Upper lobe of left lung (tissue), 6 donors: Measurements from ENCODE around the gene FBXL15. TPM values are rescaled to one million over a fixed set of nuclear protein-coding genes. Genes with fewer than 3 reads are reported as not detected.

ENCODE experiments used
- ATAC-seq, 2 donors: fragments of 200-7000 bp; cut with Tn5 transposase; one replicate each; pipeline ENCODE4 v1.9.1; 2022; ENCODE audit warnings: mild to moderate bottlenecking in 2 of 2, moderate library complexity in 2 of 2; ENCODE audit not compliant: low FRiP score in 2 of 2
- DNase-seq, 2 donors: peaks; one replicate each; pipeline ENCODE4 v3.0.0-alpha.2; 2019 to 2020
- H3K27ac ChIP-seq, 4 donors: fragments of 200-600 bp; sonication (generic); one replicate each; pipeline ENCODE4 v1.5.1; 2016 to 2019
- H3K27me3 ChIP-seq, 4 donors: fragments of 200-600 bp; sonication (generic); one replicate each; pipeline ENCODE4 v1.5.1; 2017 to 2019
- H3K36me3 ChIP-seq, 4 donors: fragments of 200-600 bp; sonication (generic); one replicate each; pipeline ENCODE4 v1.5.1; 2016 to 2019
- H3K4me1 ChIP-seq, 4 donors: fragments of 200-600 bp; sonication (generic); one replicate each; pipeline ENCODE4 v1.5.1; 2018 to 2019
- H3K4me3 ChIP-seq, 4 donors: fragments of 200-600 bp; sonication (generic); one replicate each; pipeline ENCODE4 v1.5.1; 2017 to 2019; ENCODE audit warnings: mild to moderate bottlenecking in 2 of 4, moderate library complexity in 1 of 4
- H3K9me3 ChIP-seq, 4 donors: fragments of 200-600 bp; sonication (generic); one replicate each; pipeline ENCODE4 v1.5.1; 2018 to 2019
- EP300 ChIP-seq, 4 donors: sonication (generic); formaldehyde crosslinking; IDR thresholded peaks; one replicate each; pipeline ENCODE4 v1.5.1; 2017; ENCODE audit warnings: antibody characterized with exemption in 4 of 4, control low read depth in 2 of 4
- POLR2A ChIP-seq, 4 donors: fragments of 450-650 bp; IDR thresholded peaks; one replicate each; pipeline ENCODE4 v1.5.1; 2016 to 2017; ENCODE audit warnings: antibody characterized with exemption in 4 of 4, mild to moderate bottlenecking in 2 of 4
- POLR2AphosphoS5 ChIP-seq, 2 donors: sonication (generic); formaldehyde crosslinking; IDR thresholded peaks; one replicate each; pipeline ENCODE4 v1.5.1; 2017; ENCODE audit warnings: antibody characterized with exemption in 2 of 2
- WGBS, 2 donors: methylation state at CpG; one replicate each; pipeline ENCODE4 v1.1.5; 2017 to 2018; 5-methylcytosine and 5-hydroxymethylcytosine counted together
- total RNA-seq, 6 donors: library from RNA; depleted of rRNA in 4 of 6; stranded (reverse); fragments of >200 nt in 4 of 6; gene quantifications; one replicate each; pipeline versions ENCODE4 v1.1.0 to v1.2.1, GENCODE V29; 2016 to 2021
- TF ChIP-seq, protein P1 (sequence below), 6 experiments: fragments of 450-650 bp in 4 of 6; fragments of 200-600 bp in 2 of 6; sonication (generic) in 2 of 6; IDR thresholded peaks; one replicate each; pipeline ENCODE4 v1.5.1; 2016 to 2019; ENCODE audit warnings: antibody characterized with exemption in 6 of 6
- donor health status: DM: no; HTN: no; CAD: no; lungs with moderate emphysema.
- donor health status: DM: no; HTN: yes; CAD: no; lungs with severe emphysema.

FBXL15 gene
- total RNA-seq, 6 donors from 2014 or later = 18.5 to 70.2 (median 26.8) TPM

DNA sequence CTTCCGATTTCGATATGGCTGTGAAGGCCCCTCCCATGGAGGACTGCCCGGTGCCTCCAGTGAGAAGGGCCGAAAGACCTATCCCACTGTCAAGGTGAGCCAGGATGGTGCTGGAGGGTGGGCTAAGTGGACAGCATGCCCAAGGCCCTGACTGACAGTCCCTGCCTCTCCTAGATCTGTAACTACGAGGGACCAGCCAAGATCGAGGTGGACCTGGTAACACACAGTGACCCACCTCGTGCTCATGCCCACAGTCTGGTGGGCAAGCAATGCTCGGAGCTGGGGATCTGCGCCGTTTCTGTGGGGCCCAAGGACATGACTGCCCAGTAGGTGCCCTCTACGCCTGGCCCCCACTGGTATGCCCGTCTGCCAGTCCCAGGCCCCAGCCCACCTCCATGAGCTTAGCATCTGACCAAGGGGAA lies 23.9 kb upstream of the FBXL15 start:
- 77 to 93% methylated on average over 5 to 8 of the region's 12 CpGs for WGBS, 2 donors
- Histone ChIP-seq H3K4me1 (peaks cover 43 to 63% (median 49%) of the 10 kb centered on the region in 4 donors), H3K4me3 (peak overlapping the region in 2 of 4 donors; percentile 61 to 70), H3K36me3 (peaks cover 5 to 39% (median 34%) of the 10 kb centered on the region in 4 donors), H3K27me3 (no peaks in the 10 kb centered on the region), H3K9me3 (no peaks in the 10 kb centered on the region), H3K27ac (peak overlapping the region; percentile 94 to 97 (median 96))
- ATAC-seq (no peak), DNase-seq (no peak)
- no peak for TF ChIP-seq EP300 (IDR thresholded peaks at IDR 0.05)
- TF ChIP-seq, protein P1, sequence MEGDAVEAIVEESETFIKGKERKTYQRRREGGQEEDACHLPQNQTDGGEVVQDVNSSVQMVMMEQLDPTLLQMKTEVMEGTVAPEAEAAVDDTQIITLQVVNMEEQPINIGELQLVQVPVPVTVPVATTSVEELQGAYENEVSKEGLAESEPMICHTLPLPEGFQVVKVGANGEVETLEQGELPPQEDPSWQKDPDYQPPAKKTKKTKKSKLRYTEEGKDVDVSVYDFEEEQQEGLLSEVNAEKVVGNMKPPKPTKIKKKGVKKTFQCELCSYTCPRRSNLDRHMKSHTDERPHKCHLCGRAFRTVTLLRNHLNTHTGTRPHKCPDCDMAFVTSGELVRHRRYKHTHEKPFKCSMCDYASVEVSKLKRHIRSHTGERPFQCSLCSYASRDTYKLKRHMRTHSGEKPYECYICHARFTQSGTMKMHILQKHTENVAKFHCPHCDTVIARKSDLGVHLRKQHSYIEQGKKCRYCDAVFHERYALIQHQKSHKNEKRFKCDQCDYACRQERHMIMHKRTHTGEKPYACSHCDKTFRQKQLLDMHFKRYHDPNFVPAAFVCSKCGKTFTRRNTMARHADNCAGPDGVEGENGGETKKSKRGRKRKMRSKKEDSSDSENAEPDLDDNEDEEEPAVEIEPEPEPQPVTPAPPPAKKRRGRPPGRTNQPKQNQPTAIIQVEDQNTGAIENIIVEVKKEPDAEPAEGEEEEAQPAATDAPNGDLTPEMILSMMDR (IDR thresholded peaks at IDR 0.05) = no peak
- no peak for TF ChIP-seq POLR2A (IDR thresholded peaks at IDR 0.05)
- TF ChIP-seq POLR2AphosphoS5 (IDR thresholded peaks at IDR 0.05) = no peak

DNA sequence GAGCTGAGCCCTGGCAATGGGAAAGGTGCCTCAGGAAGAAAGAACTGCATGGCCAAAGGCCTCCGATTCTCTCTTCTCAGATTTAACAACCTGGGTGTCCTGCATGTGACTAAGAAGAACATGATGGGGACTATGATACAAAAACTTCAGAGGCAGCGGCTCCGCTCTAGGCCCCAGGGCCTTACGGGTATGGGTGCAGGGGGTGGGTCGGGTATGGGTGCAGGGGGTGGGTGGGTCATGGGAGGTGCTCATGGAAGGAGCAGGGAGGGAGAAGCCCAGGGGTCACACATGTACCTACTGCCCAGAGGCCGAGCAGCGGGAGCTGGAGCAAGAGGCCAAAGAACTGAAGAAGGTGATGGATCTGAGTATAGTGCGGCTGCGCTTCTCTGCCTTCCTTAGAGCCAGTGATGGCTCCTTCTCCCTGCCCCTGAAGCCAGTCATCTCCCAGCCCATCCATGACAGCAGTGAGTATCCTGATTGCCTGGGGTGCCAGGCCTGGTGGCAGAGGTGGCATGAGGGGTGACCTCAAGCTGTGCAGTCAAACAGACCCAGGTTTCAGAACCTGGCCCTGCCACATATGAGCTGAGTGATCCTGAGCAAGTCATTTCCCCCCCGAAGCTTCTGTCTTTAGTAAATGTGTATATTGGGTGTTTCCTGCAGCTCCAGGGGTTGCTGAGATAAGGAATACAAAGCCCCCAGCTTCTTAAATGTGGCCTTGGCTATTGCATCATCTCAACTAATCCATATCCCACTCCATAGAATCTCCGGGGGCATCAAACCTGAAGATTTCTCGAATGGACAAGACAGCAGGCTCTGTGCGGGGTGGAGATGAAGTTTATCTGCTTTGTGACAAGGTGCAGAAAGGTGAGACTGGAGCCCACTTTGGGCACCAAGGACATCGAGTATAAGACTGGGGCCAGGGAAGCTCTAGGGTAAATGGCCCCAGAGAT lies 23.1 kb upstream of the FBXL15 start:
- Histone ChIP-seq H3K27me3 (no peaks in the 10 kb centered on the region), H3K9me3 (no peaks in the 10 kb centered on the region), H3K4me3 (peak overlapping the region in 1 of 4 donors; percentile 61), H3K4me1 (peaks cover 41 to 63% (median 47%) of the 10 kb centered on the region in 4 donors), H3K36me3 (peaks cover 10 to 47% (median 41%) of the 10 kb centered on the region in 4 donors), H3K27ac (peak overlapping the region in 2 of 4 donors; percentile 94 to 97)
- DNase-seq = no peak
- TF ChIP-seq POLR2AphosphoS5 (IDR thresholded peaks at IDR 0.05) (no peak), POLR2A (IDR thresholded peaks at IDR 0.05) (no peak), EP300 (IDR thresholded peaks at IDR 0.05) (no peak)
- TF ChIP-seq, protein P1 (IDR thresholded peaks at IDR 0.05) = no peak
- no peak for ATAC-seq
- 88 to 92% methylated on average over 14 of the region's 14 CpGs for WGBS, 2 donors

- Histone ChIP-seq H3K4me3 (peak overlapping the region in 2 of 4 donors; percentile 56 to 72), H3K9me3 (no peaks in the 10 kb centered on the region), H3K27ac (peak overlapping the region; percentile 69 to 90 (median 79)), H3K36me3 (peaks cover 10 to 56% (median 47%) of the 10 kb centered on the region in 4 donors), H3K27me3 (no peaks in the 10 kb centered on the region), H3K4me1 (peaks cover 39 to 61% (median 42%) of the 10 kb centered on the region in 4 donors)
- ATAC-seq (no peak), DNase-seq (peak in 1 of 2 donors; percentile 52)
- 87 to 89% methylated on average over 21 of the region's 21 CpGs for WGBS, 2 donors
- TF ChIP-seq, protein P1 (IDR thresholded peaks at IDR 0.05) = no peak
- TF ChIP-seq POLR2AphosphoS5 (IDR thresholded peaks at IDR 0.05) (no peak), POLR2A (IDR thresholded peaks at IDR 0.05) (no peak), EP300 (IDR thresholded peaks at IDR 0.05) (no peak)
These were observed 22.2 kb upstream of the FBXL15 start for GRCh38 chr10:102398172-102399020.

DNA sequence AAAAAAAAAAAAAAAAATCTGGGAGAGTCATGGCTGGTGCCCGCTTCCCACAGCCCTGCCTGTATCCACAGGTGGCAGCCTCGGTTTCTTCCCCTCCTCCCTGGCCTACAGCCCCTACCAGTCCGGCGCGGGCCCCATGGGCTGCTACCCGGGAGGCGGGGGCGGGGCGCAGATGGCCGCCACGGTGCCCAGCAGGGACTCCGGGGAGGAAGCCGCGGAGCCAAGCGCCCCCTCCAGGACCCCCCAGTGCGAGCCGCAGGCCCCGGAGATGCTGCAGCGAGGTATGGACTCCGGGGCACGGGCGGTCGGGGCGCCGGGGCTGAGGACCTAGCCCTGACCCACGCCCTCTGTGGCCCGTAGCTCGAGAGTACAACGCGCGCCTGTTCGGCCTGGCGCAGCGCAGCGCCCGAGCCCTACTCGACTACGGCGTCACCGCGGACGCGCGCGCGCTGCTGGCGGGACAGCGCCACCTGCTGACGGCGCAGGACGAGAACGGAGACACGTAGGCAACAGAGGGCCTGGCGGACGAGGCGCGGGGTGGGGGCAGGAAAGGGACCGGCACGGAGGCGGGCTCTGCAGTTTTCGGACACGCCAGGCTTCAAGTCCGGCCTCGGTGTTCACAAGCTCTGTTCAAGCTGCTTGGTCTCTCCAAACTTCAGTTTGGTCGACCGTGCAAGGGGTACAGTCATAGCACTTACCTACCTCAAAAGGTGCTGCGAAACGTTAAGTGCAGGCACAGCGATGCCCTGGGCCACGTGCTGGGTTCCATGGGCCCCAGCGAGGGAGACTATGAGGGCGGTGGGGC lies 21.2 kb upstream of the FBXL15 start:
- TF ChIP-seq, protein P1 (IDR thresholded peaks at IDR 0.05) = peak; percentile 90 to 99 (median 98)
- TF ChIP-seq POLR2AphosphoS5 (IDR thresholded peaks at IDR 0.05) (peak; percentile 85 to 88), POLR2A (IDR thresholded peaks at IDR 0.05) (peak in 1 of 4 donors; percentile 55), EP300 (IDR thresholded peaks at IDR 0.05) (no peak)
- Histone ChIP-seq H3K9me3 (no peaks in the 10 kb centered on the region), H3K27ac (peak overlapping the region; percentile 69 to 90 (median 79))

More for the DNA sequence above, 21.2 kb upstream of the FBXL15 start:
- H3K27me3 ChIP-seq = no peaks in the 10 kb centered on the region
- peak; percentile 85 to 86 for ATAC-seq
- DNase-seq = peak; percentile 93 to 98
- peaks cover 10 to 59% (median 47%) of the 10 kb centered on the region in 4 donors for H3K36me3 ChIP-seq
- peak overlapping the region; percentile 42 to 72 (median 52) for H3K4me3 ChIP-seq
- H3K4me1 ChIP-seq = peaks cover 35 to 56% (median 39%) of the 10 kb centered on the region in 4 donors
- WGBS, 2 donors = 1 to 4% methylated on average over 30 to 49 of the region's 72 CpGs
